Activated T-cell treated with anti-CD3 and anti-CD28 coated beads for 48 hours (primary cell): ENCODE measurements around the gene ADARB1.

Experiments used
- DNase-seq: peaks from one replicate; pipeline ENCODE4 v3.0.0-alpha.2; 2020; ENCODE audit warnings: low read depth

The ADARB1 gene

GRCh38 chr21:45039317-45040156 lies 34.8 kb upstream of the ADARB1 start:
- DNase-seq = no peak

- no peak for DNase-seq
Observed at GRCh38 chr21:45040157-45040711, 34.1 kb upstream of the ADARB1 start.

- no peak for DNase-seq
Observed at GRCh38 chr21:45040739-45041138, 33.6 kb upstream of the ADARB1 start.

GRCh38 chr21:45041351-45041805 lies 33.0 kb upstream of the ADARB1 start:
- DNase-seq = no peak

- DNase-seq = no peak
Observed at GRCh38 chr21:45041984-45042663, 32.3 kb upstream of the ADARB1 start.

- no peak for DNase-seq
Observed at GRCh38 chr21:45042664-45043161, 31.7 kb upstream of the ADARB1 start.

- DNase-seq = no peak
Observed at GRCh38 chr21:45043541-45044020, 30.8 kb upstream of the ADARB1 start.

GRCh38 chr21:45045481-45045880 lies 28.9 kb upstream of the ADARB1 start:
- no peak for DNase-seq

GRCh38 chr21:45047257-45047656 lies 27.1 kb upstream of the ADARB1 start:
- DNase-seq = no peak

- no peak for DNase-seq
Observed at GRCh38 chr21:45048026-45048698, 26.2 kb upstream of the ADARB1 start.

- no peak for DNase-seq
Observed at GRCh38 chr21:45048968-45049367, 25.4 kb upstream of the ADARB1 start.

- no peak for DNase-seq
Observed at GRCh38 chr21:45049714-45050344, 24.6 kb upstream of the ADARB1 start.

- DNase-seq = no peak
Observed at GRCh38 chr21:45050345-45050796, 24.0 kb upstream of the ADARB1 start.

GRCh38 chr21:45050797-45051489 lies 23.4 kb upstream of the ADARB1 start:
- DNase-seq = no peak

GRCh38 chr21:45051580-45052434 lies 22.6 kb upstream of the ADARB1 start:
- DNase-seq = no peak

- no peak for DNase-seq
Observed at GRCh38 chr21:45052960-45053359, 21.4 kb upstream of the ADARB1 start.

GRCh38 chr21:45053561-45054226 lies 20.7 kb upstream of the ADARB1 start:
- DNase-seq = no peak

GRCh38 chr21:45054227-45054926 lies 20.0 kb upstream of the ADARB1 start:
- DNase-seq = no peak
